GM08714 (cell line): ENCODE data around the gene FOXP4.
A peak's percentile ranks its signal among the peaks of the same experiment; 100 is the strongest.

Experiments
- H3K4me3 ChIP-seq: fragments of 200-500 bp; sonication (Bioruptor generic); 2 replicates; pipeline ENCODE4 v1.5.1; 2014; ENCODE audit warnings: mild to moderate bottlenecking, low read length, inconsistent platforms
- ZNF274 ChIP-seq: IDR thresholded peaks from 2 replicates; pipeline ENCODE4 v1.6.1; 2012; ENCODE audit warnings: mild to moderate bottlenecking, low read depth, low read length

Gene FOXP4

GRCh38 chr6:41530476-41530875 is 15.7 kb upstream of the FOXP4 start:
- no peak overlapping the region for H3K4me3 ChIP-seq
- no peak for TF ChIP-seq ZNF274

GRCh38 chr6:41531016-41531415 is 15.2 kb upstream of the FOXP4 start:
- H3K4me3 ChIP-seq, result no peak overlapping the region
- no peak for TF ChIP-seq ZNF274

- peak overlapping the region; percentile 2; the same call in 1 of the 2 replicates for H3K4me3 ChIP-seq
Measured at GRCh38 chr6:41531591-41532582, 14.3 kb upstream of the FOXP4 start.

GRCh38 chr6:41535766-41536165 is 10.4 kb upstream of the FOXP4 start:
- no peak for TF ChIP-seq ZNF274
- no peak overlapping the region for H3K4me3 ChIP-seq

More at GRCh38 chr6:41531591-41532582, 14.3 kb upstream of the FOXP4 start:
- no peak for TF ChIP-seq ZNF274

GRCh38 chr6:41536795-41537758 is 9.1 kb upstream of the FOXP4 start:
- no peak overlapping the region for H3K4me3 ChIP-seq
- no peak for TF ChIP-seq ZNF274

GRCh38 chr6:41538556-41539182 is 7.5 kb upstream of the FOXP4 start:
- no peak for TF ChIP-seq ZNF274
- H3K4me3 ChIP-seq, result no peak overlapping the region

- TF ChIP-seq ZNF274, result no peak
- no peak overlapping the region for H3K4me3 ChIP-seq
Measured at GRCh38 chr6:41539204-41539603, 7.0 kb upstream of the FOXP4 start.

- TF ChIP-seq ZNF274, result no peak
- H3K4me3 ChIP-seq, result no peak overlapping the region
Measured at GRCh38 chr6:41541364-41541763, 4.8 kb upstream of the FOXP4 start.

- no peak for TF ChIP-seq ZNF274
- H3K4me3 ChIP-seq, result no peak overlapping the region
Measured at GRCh38 chr6:41543087-41543486, 3.1 kb upstream of the FOXP4 start.

GRCh38 chr6:41545247-41545702 is 906 bp upstream of the FOXP4 start:
- H3K4me3 ChIP-seq, result peak overlapping the region; percentile 62
- no peak for TF ChIP-seq ZNF274

GRCh38 chr6:41546475-41546865 is 289 bp downstream of the FOXP4 start:
- no peak for TF ChIP-seq ZNF274
- H3K4me3 ChIP-seq, result peak overlapping the region; percentile 88

GRCh38 chr6:41546866-41547798 is 951 bp downstream of the FOXP4 start:
- TF ChIP-seq ZNF274, result no peak
- peak overlapping the region; percentile 88 for H3K4me3 ChIP-seq

GRCh38 chr6:41547799-41548097 is 1.6 kb downstream of the FOXP4 start:
- peak overlapping the region; percentile 88 for H3K4me3 ChIP-seq
- no peak for TF ChIP-seq ZNF274
